ENCODE results near the gene PTPRG.
"Not testable (repeated sequence)": the region's sequence is repeated elsewhere in the genome, so short reads cannot be mapped to it uniquely, and the experiment has no call there.

Gene PTPRG

DNA sequence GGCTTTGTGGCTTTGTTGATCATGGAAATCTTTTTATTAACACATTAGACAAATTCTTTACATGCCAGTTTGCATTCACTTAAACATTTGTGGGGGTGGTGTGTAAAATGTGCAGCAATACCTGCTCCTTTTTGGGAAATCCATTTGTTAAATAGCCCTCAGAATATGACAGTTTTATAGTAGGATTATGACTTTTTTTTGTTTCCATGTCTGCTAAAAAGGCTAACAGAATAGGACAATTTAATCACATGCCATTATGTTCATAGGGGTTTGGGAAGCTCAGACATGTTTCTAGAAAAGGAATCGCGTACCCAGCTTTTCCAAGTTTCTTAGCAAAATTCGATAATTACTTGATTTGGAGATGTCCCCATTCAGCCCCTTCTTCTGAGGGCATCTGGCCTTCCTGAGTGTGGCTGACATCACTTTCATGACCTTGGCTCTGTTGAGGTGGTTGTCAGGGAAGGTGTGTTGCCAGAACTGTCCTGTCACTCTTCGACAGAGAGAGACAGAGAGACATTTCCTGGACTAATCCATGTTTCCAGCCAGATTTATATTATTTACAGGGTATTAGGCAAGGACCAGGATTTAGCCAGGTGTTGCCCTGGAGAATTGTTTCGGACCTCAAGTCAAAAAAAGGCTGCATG is 126.4 kb downstream of the PTPRG start:
- no peak for DNase-seq

- no peak for DNase-seq
Observed at GRCh38 chr3:61688307-61688984, 127.1 kb downstream of the PTPRG start.

GRCh38 chr3:61690016-61690415 is 128.6 kb downstream of the PTPRG start:
- DNase-seq = no peak

DNA sequence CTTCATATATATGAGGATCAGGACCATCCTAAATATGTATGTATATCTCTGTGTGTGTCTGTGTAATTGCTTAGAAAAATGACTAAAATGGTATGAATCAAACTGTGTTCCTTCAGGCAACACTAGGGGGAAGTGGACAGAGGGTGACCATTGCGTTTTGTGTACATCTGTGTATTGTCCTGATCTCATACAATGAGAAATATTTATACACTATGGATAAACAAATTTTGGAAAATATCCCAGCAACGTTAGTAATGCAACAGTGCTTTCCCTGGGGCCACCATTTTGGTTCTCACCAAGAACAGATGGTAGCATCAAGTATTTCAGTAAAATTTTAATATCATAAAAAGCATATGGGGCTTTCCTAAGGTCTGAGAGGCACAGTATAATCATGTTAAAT is 130.1 kb downstream of the PTPRG start:
- no peak for DNase-seq

DNA sequence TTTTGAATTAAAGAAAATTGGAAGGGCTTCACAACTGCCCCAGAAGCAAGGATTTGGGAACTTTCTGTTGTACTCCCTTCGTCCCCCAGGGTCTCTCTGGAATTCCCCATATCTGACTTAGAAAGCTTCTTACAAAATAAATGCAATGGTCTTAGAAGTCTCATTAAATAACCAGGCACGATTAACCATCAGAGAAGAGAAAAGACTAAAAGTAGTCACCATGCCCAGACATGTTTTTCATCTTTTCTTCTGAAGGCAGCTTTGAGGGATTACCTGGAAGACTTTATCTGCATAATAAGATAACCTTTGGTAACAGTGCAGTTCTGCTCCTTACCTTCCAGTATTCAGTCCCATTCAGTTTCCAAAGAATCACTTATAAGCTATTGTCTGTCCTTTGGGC is 135.9 kb downstream of the PTPRG start:
- no peak for DNase-seq

GRCh38 chr3:61698278-61699072 is 137.1 kb downstream of the PTPRG start:
- not testable (repeated sequence) for DNase-seq

DNA sequence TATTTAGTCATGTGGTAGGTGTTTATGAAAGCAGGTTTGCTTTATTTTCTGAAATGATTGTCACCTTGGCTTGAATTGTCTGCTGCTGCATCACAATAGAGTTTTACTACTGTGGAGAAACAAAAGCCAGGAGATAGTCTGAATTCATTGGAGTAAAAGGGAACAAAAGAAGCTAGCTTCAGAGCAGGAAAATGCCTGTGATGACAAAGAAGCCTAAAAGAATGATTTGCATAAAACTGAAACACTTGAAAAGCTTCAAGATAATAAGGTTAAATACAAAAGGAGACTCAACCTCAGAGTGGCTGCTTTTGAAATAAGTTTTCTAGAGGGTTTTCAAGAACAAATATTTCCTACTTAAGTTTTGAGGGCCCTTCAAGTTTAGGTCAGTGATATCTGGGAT is 138.3 kb downstream of the PTPRG start:
- DNase-seq = no peak

DNA sequence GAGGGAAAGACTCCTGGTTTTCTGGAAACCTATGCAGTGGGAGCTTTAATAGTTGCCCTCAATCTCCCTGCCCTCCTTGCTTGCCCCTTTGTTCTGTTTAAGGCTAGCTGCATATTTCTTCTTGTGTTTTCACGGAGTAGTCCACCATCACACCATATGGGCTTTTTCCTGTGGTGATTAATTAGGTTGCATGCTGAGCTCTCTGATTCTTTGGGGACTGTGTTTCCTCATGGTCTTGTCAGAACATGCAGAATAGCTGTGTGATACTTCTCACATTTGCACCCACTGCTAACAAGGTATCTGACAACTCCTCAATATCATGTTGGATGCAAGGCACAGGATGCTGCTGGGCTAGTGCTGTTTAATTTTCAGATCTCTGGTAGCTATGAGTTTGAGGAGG is 139.6 kb downstream of the PTPRG start:
- no peak for DNase-seq

- DNase-seq = no peak
Observed at GRCh38 chr3:61702453-61702852, 141.1 kb downstream of the PTPRG start.

DNA sequence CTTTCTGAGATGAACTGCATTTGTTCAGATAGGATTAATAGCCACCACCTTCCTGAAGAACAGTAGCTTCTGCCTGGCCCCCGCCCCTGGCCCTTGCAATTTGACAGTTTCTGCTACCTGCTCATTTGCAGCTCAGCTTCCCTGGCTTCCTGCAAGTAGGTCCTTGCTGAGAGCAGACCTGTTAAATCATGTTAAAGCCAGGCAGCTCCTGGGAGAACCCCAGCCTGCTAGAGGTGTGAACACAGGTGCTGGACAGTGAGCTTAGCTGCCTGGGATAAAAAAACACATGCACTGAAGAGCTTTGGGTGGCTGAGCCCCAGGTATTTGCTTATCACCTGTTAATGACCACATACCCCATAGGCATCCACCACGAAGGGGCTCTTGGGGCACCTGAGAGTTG is 143.4 kb downstream of the PTPRG start:
- no peak for DNase-seq

DNA sequence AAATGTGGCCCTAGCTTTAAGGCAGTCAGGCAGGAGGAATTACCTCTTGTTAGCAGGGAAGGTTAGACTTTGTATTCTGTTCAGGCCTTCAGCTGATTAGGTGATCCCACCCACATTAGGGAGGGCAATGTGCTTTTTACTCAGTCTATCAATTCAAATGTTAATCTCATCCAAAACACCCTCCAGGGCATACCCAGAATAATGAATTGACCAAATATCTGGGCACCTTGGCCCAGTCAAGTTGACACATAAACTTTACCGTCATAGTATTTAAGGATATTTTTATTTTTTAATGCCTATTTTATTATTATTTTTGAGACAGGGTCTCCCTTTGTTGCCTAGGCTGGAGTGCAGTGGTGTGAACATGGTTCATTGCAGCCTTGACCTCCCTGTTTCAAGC is 146.1 kb downstream of the PTPRG start:
- no peak for DNase-seq

DNA sequence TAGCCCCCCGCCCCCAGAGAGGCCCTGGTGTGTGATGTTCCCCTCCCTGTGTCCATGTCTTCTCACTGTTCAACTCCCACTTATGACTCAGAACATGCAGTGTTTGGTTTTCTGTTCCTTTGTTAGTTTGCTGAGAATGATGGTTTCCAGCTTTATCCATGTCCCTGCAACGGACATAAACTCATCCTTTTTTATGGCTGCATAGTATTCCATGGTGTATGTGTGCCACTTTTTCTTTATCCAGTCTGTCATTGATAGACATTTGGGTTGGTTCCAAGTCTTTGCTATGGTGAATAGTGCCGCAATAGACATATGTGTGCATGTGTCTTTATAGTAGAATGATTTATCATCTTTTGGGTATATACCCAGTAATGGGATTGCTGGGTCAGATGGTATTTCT is 149.5 kb downstream of the PTPRG start:
- not testable (repeated sequence) for DNase-seq

DNA sequence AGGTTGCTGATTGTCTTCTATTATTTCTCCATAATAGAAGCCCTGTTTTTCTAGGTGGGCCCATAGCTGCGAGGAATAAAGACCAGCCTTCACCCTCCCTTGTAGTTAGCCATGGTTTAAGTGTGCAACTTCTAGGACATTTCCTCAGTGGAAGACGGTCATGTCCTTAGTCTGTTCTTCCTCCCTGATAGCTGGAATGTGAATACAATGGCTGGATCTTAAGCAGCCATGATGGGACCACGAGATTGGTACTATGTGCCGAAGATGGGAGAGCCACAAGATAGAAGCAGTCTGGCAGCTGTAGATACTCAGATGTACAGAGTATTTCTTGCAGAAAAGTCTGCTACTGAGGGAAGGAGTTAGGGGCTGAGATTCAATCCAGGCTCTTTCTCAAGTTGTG is 152.9 kb downstream of the PTPRG start:
- DNase-seq = no peak

DNA sequence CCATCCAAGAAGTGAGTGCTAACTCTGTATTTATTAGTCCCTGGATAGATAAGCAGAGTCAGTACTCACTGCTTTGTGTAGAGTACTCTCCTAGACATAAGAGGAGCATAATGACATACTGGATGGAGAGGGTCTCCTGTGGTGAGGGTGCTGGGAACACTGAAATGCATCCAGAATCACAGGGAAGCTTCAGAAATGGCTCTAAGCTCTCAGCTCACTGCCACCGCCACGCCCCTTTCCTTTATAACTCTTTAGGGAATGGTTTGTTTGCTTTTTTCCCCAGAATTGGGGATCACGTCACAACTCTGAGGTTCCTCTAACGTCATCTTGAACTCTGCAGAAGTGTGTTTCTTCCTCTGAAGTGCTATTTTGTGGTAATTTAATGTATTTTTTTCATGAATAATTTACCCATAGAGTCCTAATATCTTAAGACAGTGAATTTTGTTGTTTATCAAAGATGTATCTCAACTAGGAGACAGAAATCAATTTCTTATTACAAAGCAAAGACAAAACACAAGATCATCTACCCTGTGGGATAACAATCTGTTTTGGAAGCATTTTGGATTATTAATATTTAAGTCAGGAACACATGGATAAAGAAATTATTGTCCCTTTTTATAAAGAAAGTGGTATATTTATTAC is 154.6 kb downstream of the PTPRG start:
- DNase-seq = no peak

DNA sequence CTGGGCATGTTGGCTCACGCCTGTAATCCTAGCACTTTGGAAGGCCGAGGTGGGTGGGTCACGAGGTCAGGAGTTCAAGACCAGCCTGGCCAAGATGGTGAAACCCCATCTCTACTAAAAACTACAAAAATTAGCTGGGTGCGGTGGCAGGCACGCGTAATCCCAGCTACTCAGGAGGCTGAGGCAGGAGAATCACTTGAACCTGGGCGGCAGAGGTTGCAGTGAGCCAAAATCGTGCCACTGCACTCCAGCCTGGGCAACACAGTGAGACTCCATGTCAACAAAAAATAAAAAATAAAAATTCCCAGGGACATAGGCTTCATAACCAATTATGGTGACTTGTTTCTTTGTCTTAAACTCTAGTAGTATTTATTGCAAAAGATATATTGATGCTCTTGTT is 155.3 kb downstream of the PTPRG start:
- not testable (repeated sequence) for DNase-seq

DNA sequence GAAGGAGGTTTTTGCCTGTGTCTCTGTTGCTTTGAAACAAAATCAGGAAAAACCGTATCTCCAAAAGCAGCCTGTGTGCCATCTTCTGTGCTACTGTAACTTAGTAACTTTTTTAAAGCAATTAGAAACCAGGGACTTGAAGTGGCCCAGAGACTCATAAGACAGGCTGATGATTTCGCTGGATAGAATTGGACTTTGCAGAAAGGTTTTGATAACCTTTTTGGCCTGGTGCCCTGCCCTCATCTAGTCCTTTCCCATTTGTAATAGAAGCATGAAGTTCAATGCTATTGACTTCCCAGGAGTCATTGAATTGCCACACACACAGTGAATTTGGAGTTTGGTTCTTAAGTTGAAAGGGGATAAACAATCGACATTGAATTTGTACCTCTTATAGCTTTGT is 157.2 kb downstream of the PTPRG start:
- no peak for DNase-seq

DNA sequence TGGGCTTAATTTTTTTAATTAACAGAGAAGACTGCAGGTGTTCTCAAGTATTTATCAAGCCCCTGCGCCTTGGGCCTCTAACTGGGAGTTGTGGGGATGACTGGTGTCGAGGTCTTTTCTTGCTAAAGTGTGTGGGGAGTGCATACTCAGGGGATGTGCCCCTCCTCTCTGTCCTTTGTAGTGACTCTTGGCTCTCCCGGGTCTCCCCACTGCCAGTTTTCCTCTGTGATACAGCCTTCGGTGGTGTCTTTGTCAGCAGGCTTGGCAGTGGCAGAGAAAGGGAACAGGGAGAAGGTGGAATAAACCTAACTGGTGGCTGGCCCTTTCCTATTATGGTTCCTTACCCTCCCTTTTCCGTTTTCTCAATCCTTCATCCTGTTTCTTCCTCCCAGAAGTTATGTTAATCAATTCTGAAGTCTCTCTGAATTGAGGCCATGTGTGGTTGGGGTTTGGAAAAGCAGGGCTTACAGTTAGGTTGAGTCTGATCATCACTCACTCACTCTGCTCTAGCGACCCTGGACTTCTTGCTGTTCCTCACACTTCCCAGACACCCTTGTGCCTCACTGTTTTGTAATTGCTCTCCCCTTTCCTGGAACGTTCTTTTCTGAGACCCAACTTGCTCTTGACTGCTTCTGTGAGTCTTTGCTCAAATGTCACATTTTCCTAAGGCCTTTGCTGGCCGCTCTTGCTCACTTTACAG is 158.1 kb downstream of the PTPRG start:
- DNase-seq = no peak

GRCh38 chr3:61723038-61723437 is 161.7 kb downstream of the PTPRG start:
- no peak for DNase-seq

DNA sequence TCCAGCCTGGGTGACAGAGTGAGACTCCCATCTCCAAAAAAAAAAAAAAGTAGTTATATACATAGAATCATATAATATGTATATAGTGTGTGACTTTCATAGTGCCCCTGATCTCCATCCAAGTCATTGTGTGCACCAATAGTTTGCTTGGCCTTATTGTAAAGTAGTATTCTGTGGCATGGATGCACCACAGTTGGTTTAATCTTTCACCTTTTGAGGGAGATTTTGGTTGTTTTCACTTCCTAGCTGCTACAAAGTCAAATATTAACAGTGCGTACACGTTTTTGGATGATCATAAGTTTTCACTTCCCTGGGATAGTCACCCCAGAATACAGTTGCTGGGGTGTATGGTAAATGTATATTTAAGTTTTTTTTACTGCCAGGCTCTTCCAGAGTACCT is 162.8 kb downstream of the PTPRG start:
- no peak for DNase-seq

- no peak for DNase-seq
Observed at GRCh38 chr3:61724801-61725200, 163.4 kb downstream of the PTPRG start.

GRCh38 chr3:61725851-61726333 is 164.5 kb downstream of the PTPRG start:
- DNase-seq = no peak

GRCh38 chr3:61727435-61727834 is 166.1 kb downstream of the PTPRG start:
- no peak for DNase-seq

Measured in activated CD4-positive, CD25-positive, alpha-beta regulatory T cell (primary cell).